ENCODE data around the gene NKX6-2. TPM values are rescaled to one million over a fixed set of nuclear protein-coding genes. Genes with fewer than 3 reads are reported as not detected.

NKX6-2 gene
- total RNA-seq, 3 donors from 2014 or later: not detected

DNA sequence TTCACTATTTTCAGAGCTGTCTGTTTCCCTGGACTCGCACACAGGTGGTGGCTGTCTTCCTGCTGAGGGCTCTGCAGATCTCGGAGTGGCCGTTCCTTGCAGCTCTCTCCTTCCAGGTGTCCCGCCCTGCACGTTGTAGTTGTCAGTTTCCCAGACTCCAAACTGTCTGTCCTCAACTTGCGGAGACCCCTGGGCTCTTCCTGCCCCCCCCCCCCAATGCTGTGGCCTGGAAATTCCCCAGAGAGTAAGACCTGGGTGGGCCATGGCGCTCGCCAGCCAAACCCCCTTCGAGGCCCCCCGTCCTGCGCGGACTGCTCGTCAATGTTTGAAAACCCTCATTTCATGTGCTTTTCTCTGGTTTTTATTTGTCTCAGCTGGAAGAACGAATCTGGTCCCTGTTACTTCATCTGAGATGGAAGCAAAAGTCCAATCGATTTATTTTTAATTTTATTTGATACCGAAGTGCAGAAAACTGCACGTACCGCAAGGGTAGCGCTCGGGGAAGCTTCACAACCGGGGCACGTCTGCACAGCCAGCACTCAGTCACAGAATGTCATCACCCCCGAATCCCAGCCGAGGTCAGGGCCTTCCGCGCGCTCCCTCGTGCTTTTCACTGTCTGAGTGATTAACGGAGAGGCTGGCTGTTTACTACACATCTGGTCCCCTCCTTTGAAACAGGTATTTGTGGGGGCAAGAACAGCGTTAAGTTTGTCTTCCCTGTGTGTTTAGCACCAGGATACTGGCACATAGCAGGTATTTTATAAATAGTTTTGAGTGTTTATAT, 46.4 kb upstream of the NKX6-2 start:
- Histone ChIP-seq H3K4me3 (no peak overlapping the region), H3K9me3 (no peaks in the 10 kb centered on the region), H3K36me3 (ENCODE audit: low read depth) (no peaks in the 10 kb centered on the region), H3K4me1 (ENCODE audit: low read depth) (no peaks in the 10 kb centered on the region)
- intact Hi-C loops (cut with DNase I, micrococcal nuclease): loop anchor here in 1 of 2 donors (10.0 kb wide), 1 partner anchor 292 kb away; no protein-coding TSS in a partner anchor
- no peak for DNase-seq
- ATAC-seq: no peak
- TF ChIP-seq CTCF (IDR thresholded peaks at IDR 0.05): no peak

GRCh38 chr10:132829403-132829802, 43.5 kb upstream of the NKX6-2 start:
- intact Hi-C loops (cut with DNase I, micrococcal nuclease): no loop called here
- DNase-seq: no peak
- ATAC-seq: no peak
- Histone ChIP-seq H3K4me1 (ENCODE audit: low read depth) (no peaks in the 10 kb centered on the region), H3K36me3 (ENCODE audit: low read depth) (no peaks in the 10 kb centered on the region), H3K9me3 (no peaks in the 10 kb centered on the region), H3K4me3 (no peak overlapping the region)
- no peak for TF ChIP-seq CTCF (IDR thresholded peaks at IDR 0.05)

DNA sequence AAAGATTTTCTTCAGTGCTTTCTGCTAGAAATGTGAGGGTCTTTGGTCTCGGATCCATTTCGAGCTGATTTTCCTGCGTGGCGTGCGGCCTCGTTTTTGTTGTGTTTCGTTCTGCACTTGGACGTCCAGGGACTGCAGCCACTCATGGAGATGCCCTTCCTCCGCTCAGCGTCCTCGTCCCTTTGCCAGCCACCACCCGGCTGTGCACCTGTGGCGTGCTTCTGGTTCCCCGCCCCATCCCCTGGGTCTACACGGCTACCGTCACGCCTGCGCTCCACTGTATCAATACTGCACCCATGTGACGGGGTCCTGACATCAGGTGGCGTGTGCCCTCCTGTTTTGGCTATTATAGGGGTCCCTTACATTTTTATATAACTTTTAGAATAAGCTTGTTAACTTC, 42.7 kb upstream of the NKX6-2 start:
- no peaks in the 10 kb centered on the region for H3K4me1 ChIP-seq (ENCODE audit: low read depth)
- H3K4me3 ChIP-seq: no peak overlapping the region
- TF ChIP-seq CTCF (IDR thresholded peaks at IDR 0.05): no peak
- intact Hi-C loops (cut with DNase I, micrococcal nuclease): no loop called here
- no peaks in the 10 kb centered on the region for H3K36me3 ChIP-seq (ENCODE audit: low read depth)
- DNase-seq (peak in 1 of 3 donors; percentile 45), ATAC-seq (no peak)
- no peaks in the 10 kb centered on the region for H3K9me3 ChIP-seq

GRCh38 chr10:132827861-132828539, 42.1 kb upstream of the NKX6-2 start:
- H3K9me3 ChIP-seq: no peaks in the 10 kb centered on the region
- TF ChIP-seq CTCF (IDR thresholded peaks at IDR 0.05): no peak
- no peak overlapping the region for H3K4me3 ChIP-seq
- intact Hi-C loops (cut with DNase I, micrococcal nuclease): no loop called here
- DNase-seq (no peak), ATAC-seq (no peak)
- H3K36me3 ChIP-seq (ENCODE audit: low read depth): no peaks in the 10 kb centered on the region
- H3K4me1 ChIP-seq (ENCODE audit: low read depth): no peaks in the 10 kb centered on the region

DNA sequence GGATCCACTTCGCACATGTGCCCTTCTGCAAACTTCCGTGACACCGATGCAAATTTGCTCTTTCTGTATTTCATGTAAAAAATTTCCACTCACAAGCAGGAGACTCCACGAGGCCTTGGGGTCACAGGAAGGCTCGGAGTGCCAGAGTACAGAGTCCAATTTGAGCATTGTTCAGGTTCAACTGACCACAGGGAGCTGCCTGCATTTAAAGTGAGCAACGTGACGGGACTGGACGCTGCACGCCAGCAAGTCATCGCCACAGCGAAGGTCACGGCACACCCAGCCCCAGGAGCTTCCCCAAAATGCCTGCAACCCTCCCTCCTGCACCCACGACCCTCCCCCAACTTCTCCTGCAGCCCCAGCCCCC, 41.5 kb upstream of the NKX6-2 start:
- Histone ChIP-seq H3K4me1 (ENCODE audit: low read depth) (no peaks in the 10 kb centered on the region), H3K36me3 (ENCODE audit: low read depth) (no peaks in the 10 kb centered on the region), H3K9me3 (no peaks in the 10 kb centered on the region), H3K4me3 (no peak overlapping the region)
- ATAC-seq: no peak
- DNase-seq: no peak
- TF ChIP-seq CTCF (IDR thresholded peaks at IDR 0.05): no peak
- intact Hi-C loops (cut with DNase I, micrococcal nuclease): no loop called here

Measured in mucosa of descending colon (tissue), 3 donors.